GM19099 (cell line): Measurements from ENCODE around the gene PHACTR3.

ENCODE experiments used
- POLR2A ChIP-seq: IDR thresholded peaks from 3 replicates; pipeline ENCODE4 v1.6.1; 2011; ENCODE audit warnings: low read depth; ENCODE audit not compliant: insufficient read length; ENCODE audit errors: extremely low read depth

Gene PHACTR3

DNA sequence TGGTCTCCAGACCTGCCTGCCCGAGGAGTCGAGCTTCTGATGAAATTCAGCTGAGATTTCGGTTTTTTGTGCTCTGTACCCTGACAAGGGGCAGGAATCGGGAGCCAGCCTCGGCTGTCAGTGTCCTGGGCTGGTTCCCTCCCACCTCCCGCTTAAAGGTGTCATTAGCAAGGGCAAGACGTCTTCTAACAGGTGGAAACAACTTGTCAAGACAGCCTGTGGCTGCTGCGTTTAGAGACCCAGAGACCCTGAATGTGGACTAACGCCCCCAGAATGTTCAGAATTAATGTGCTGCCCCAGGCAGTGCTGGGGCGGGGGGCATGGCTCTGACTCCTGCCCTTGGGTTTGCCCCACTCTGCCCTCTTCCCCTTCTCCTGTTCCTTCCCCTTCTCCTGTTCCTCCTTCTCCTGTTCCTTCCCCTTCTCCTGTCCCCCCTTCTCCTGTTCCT is 69.7 kb downstream of the PHACTR3 start:
- TF ChIP-seq POLR2A = no peak

DNA sequence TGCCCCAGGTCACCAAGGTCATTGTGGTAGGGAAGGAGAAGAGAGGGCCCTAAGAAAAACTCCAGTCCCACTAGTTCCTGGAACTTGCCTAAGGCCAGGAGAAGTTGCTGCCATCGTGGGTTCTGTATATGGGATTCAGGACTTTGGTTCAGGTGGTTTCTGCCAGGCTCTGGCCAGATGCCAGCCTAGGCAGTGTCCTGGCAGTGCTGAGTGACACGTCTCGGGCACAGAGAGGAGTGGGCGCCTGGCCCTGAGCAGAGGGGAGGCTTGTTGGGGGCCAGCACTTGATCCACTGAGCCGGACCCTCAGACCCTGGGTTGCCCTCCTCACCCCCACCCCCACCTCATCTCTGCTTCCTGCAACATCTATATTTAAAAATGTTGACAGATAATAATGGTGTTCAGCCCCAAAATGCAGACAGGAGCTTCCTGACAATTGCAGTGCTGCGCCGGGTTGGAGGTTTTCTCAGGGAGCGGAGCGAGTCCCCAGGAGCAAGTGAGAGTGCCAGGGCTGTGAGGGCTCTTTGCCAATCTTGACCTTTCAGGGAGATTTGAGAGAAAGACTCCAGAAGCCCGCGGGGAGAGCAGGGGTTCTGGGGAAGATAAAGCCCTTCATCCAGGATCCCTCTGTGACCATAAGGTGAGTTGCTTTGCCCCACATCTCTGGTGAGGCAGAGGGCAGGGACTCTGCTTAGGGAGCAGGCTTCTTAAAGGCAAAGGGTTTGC is 71.9 kb downstream of the PHACTR3 start:
- TF ChIP-seq POLR2A = no peak

DNA sequence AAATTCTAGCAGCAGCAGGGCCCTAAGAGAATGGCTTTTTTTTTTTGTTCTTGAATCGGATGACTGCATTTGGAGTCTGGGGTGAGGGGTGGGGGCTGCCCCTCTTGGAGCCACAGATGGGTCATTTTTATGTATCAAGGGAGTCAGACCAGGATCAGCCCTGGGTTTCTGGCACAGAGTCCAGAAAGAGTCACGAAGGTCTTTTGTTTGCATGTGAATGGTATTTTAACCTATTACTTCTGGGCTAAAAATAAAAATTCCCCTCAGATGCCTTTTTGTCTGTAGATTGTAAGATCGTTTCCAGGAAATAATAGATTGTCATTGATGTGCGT is 72.5 kb downstream of the PHACTR3 start:
- no peak for TF ChIP-seq POLR2A

DNA sequence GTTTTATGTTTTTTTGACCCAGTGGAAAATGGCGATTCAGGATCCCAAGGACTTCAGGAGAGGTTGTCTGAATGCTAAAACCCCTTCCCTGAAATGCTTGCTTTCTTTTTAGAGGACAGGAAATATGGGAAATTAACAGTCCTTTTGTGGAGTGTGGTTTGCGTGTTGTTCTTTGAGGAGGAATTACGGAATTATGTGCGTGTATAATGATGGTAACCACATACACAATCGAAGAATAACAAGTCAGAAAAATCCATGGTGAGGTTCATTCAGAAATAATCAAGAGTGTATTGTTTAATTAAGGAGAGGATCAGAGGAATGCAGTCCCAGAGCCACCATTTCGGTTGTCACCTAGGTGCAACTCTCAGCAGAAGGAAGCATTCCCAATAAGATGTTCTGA is 73.2 kb downstream of the PHACTR3 start:
- no peak for TF ChIP-seq POLR2A

DNA sequence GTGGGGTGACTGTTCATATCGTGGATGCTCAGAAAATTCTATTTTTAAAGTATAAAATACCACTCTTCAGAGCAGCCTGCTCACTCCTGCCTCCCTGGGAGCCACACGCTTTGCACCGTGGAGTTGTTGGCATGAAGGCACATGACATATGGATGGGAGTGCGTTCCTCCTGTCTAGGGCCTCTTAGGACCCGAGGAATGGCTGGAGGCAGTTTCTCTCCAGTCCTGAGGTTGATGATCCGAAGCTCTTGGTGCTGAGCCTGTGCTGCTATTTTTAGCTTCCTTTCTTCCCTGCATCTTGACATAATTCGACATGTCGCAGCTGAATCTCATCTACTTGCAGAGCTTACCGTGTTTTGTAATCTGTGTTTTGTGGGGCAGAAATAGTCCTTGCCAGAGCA is 73.9 kb downstream of the PHACTR3 start:
- no peak for TF ChIP-seq POLR2A

DNA sequence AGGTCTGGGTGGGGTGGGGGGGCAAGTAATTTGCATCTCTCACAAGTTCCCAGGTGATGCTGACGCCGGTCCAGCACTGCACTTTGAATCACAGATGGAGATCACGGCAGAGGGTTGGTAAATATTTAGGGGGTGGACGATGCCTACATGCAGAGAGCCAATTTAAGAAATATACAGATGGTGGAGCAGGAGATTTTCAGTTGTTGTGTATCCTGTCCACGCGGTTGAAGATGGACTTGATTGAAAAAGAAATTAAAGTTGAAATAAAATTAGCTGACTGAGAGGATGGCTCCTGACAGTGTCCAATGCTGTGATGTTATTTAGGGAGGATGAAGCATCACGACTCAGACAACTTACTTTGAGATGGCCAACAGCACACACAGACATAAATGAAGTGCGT is 74.6 kb downstream of the PHACTR3 start:
- TF ChIP-seq POLR2A = no peak

DNA sequence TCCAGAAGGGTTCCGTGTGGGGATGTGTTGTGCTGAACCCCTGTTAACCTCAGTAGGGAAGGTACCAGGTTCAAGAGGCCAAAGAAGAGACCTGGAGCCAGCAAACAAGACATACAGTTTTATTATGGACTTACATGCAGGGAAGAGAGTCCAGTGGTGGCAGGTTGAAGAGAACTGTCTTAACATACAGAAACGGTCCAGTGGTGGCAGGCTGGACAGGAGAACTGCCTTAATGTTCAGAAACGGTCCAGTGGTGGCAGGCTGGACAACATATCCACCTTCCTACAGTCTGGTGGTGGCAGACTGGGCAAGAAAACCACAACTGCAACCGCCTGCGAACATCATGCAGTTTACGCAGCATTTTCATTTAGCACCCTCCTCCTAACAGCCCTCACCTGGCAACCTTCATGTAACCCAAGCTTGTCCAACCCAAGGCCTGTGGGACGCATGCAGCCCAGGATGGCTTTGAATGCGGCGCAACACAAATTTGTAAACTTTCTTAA is 75.9 kb downstream of the PHACTR3 start:
- no peak for TF ChIP-seq POLR2A

DNA sequence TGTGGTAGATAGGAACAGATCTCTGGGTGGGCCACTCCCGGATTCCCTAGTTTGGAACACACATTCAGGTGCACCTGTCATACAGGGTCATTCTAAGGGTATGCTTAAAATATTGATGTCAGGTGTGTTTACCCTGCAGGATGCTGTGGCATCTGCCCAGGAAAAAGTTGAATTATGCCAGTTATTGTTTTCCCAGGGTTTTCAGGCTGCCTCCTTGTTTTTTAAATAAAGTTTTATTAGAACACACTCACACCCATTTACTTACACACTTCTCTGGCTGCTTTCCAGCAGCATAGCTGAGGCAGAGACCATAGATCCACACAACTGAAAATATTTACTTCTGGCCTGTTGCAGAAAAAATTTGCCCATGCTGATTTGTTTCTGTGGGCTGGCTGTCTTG is 76.5 kb downstream of the PHACTR3 start:
- TF ChIP-seq POLR2A = no peak

DNA sequence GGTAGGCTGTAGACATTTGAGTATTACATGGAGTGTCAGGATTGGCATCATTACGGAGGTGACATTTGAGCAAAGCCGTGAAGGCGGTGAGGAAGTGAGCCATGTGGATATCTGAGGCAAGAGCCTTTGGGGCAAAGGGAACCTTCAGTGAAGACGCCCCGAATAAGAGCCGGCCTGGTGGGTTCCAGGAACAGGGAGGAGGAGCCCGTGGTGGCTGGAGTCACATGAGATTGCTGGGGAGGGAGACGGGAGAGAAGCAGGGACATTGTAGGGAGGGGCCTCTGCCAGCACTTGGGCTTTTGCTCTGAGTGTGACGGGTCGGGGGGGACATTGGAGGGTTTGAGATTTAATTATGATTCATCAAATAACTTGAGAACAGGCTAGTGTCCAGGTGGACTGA is 78.3 kb downstream of the PHACTR3 start:
- TF ChIP-seq POLR2A = no peak

DNA sequence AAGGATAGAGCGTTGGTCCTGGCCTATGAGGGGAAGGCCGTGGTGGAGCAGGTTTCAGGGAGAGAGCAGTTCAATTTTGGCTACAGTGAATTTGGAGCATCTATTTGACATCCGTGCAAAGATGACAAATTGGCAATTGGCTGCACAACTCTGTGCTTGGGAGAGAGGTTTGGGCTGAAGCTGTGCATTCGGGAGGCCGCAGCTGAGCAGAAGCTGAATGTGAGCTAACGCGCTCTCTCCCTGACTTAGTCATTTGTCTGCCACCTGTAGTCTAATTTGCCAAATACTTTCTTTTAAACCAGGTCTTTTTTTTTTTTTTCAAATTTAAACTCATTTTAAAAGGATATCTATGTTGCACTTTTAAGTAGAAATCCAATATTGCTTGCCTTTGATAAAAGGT is 78.8 kb downstream of the PHACTR3 start:
- no peak for TF ChIP-seq POLR2A

DNA sequence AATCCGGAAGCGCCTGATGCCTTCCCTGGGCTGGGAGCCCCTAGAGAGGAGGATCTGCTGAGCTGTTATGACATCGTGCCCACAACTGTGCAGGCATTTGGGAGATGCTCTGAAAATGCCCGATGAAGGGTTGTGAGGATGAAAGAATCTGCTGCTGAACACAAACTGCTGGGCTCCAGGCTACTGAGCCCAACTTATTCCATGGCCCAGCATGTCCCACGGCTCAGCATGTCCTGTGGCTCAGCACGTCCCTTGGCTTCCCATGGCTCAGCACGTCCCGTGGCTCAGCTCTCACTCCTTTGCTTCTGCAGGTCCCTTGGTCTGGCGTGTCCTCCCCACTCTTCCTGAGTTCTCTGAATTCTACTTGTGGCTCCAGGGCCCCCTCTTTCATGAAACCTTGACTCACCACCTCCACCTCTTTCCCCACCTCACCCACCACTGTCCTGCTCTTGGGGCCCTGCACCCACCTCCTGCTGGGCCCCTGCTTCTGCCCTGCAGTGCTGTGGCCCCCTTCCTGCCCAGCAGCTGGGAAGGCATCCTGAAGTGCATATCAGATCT is 80.4 kb downstream of the PHACTR3 start:
- no peak for TF ChIP-seq POLR2A

DNA sequence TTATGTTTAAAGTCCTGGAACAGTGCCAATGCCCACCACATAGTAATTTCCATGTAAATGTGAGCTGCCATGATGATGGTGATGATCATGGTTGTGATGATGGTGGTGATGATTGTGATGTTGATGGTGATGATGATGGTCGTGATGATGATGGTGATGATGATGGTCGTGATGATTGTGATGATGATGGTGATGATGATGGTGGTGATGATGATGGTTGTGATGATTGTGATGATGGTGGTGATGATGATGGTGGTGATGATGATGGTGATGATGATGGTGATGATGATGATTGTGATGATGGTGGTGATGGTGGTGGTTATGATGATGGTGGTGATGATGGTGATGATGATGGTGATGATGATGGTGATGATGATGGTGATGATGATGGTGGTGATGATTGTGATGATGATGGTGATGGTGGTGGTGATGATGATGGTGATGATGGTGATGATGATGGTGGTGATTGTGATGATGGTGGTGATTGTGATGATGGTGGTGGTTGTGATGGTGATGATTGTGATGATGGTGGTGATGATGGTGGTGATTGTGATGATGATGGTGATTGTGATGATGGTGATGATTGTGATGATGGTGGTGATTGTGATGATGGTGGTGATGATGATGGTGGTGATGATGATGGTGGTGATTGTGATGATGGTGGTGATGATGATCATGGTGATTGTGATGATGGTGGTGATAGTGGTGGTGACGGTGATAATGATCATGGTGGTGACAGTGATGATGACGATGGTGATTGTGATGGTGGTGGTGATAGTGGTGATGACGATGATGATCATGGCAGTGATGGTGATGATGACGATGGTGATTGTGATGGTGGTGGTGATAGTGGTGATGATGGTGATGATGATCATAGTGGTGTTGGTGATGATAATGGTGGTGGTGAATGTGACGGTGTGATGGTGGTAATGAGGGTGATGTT is 82.3 kb downstream of the PHACTR3 start:
- TF ChIP-seq POLR2A = no peak

DNA sequence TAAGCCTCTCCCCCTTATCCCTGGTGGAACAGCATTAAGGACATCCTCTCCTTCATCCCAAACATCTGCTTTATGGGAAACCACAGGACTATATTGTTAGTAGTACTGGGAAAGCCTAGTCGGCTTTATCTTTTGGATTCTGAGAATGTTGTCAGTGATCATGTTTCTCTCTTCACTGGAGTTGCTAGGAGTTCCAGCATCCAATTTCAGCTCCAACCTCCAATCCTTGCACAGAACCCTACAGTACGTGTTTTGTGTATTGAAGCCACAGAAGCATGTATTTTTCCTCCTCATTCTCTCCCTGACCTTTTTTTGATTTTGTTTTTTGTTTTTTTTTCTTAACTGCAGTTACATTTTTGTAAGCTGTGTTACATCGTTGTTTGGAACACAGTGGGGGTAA is 84.0 kb downstream of the PHACTR3 start:
- TF ChIP-seq POLR2A = no peak

DNA sequence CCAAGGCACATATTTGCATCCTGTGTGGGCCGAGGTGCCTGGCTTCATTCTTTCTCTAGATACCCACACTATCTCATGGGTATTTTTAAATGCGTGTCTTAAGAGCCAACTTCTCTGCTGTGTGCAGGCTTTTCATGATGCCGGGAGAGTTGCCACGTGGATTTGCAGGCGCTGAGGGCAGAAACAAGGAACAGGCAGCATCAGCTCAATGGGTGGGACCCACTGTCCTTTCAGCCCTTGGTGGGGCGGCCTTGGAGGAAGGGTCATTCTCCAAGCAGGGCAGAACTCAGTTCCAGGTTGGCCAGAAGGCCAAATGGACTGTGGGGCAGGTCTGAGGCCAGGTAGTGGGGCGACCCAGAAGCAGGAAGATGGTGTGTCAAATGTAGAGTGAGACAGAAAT is 84.7 kb downstream of the PHACTR3 start:
- TF ChIP-seq POLR2A = no peak

DNA sequence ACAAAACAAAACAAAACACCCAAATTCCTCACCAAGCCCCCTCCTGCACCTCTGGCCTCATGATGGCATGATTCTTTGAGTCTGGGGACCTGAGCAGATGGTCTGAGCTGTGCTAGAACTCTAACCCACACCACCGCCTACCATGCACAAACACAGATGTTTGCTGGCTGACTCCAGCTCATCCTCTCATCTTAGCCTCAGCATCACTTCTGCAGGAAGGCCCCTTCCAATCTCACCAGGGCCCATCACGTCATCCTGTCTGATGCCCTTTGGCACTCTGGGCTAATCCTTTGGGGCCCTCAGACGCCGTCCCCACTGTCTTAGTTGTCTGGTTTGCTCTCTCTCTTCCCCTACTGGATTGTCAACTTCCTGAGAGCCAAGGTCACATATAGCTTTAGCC is 85.8 kb downstream of the PHACTR3 start:
- TF ChIP-seq POLR2A = no peak

DNA sequence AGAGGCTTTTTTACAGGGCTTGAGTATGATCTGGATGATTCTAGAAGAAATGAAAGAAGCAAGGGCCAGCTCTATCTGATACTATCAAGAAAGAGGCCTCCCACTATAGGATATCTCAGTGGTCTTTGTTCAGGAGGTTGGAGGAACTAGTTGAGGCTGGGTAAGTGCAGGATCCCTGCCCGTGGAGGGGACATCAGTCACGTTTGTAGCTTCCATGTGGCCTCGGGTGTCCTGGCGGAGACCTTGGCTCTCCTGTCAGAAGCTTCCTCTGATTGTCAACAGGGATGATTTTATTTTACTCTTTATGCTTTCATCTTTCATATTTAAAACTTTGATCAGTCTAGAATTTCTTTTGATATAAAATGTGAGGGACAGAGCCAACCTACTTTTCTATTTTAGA is 86.6 kb downstream of the PHACTR3 start:
- no peak for TF ChIP-seq POLR2A
